Endodermal cell (in vitro differentiated cells): Measurements from ENCODE around the gene RCVRN. TPM values are rescaled to one million over a fixed set of nuclear protein-coding genes. Genes with fewer than 3 reads are reported as not detected.

ENCODE experiments used
- DNase-seq: peaks from one replicate; pipeline ENCODE4 v3.0.0-alpha.2; 2017
- H3K27ac ChIP-seq: 2 replicates; pipeline ENCODE4 v1.5.1; 2013; ENCODE audit warnings: mild to moderate bottlenecking, low read depth, low read length, moderate library complexity
- H3K27me3 ChIP-seq: 2 replicates; pipeline ENCODE4 v1.6.1; 2013; ENCODE audit warnings: mild to moderate bottlenecking, low read length, moderate library complexity; ENCODE audit not compliant: insufficient read depth, control insufficient read depth, poor library complexity, severe bottlenecking
- H3K36me3 ChIP-seq: 2 replicates; pipeline ENCODE4 v1.7.0; 2013; ENCODE audit warnings: mild to moderate bottlenecking, low read length, moderate library complexity; ENCODE audit not compliant: control insufficient read depth, insufficient read depth
- H3K4me1 ChIP-seq: one replicate; pipeline ENCODE4 v1.7.0; 2013; ENCODE audit warnings: low read length; ENCODE audit not compliant: control insufficient read depth, insufficient read depth
- H3K4me3 ChIP-seq: 2 replicates; pipeline ENCODE4 v1.5.1; 2013; ENCODE audit warnings: mild to moderate bottlenecking, low read length, moderate library complexity
- H3K9ac ChIP-seq: 2 replicates; pipeline ENCODE4 v1.6.1; 2013; ENCODE audit warnings: mild to moderate bottlenecking, low read length, moderate library complexity; ENCODE audit not compliant: poor library complexity, severe bottlenecking; ENCODE audit errors: extremely low read depth
- H3K9me3 ChIP-seq: 2 replicates; pipeline ENCODE4 v1.6.1; 2013; ENCODE audit warnings: mild to moderate bottlenecking, low read length, moderate library complexity; ENCODE audit not compliant: control insufficient read depth
- H3K27ac Mint-ChIP-seq: 2 replicates; pipeline ENCODE4 v1.8.0; 2020; ENCODE audit warnings: mixed read lengths
- H3K27me3 Mint-ChIP-seq: 2 replicates; pipeline ENCODE4 v1.8.0; 2021; ENCODE audit warnings: mild to moderate bottlenecking, mixed read lengths; ENCODE audit not compliant: insufficient read depth
- H3K36me3 Mint-ChIP-seq: 2 replicates; pipeline ENCODE4 v1.8.0; 2020; ENCODE audit warnings: low read depth, mixed read lengths
- H3K4me1 Mint-ChIP-seq: 2 replicates; pipeline ENCODE4 v1.8.0; 2020; ENCODE audit warnings: mixed read lengths
- H3K4me3 Mint-ChIP-seq: 2 replicates; pipeline ENCODE4 v1.8.0; 2020; ENCODE audit warnings: mild to moderate bottlenecking, moderate library complexity, mixed read lengths
- H3K9me3 Mint-ChIP-seq: 2 replicates; pipeline ENCODE4 v1.8.0; 2020; ENCODE audit warnings: mild to moderate bottlenecking, mixed read lengths
- CTCF ChIP-seq: fragments of 200-600 bp; sonication (generic); conservative IDR thresholded peaks from 2 replicates; pipeline ENCODE4 v1.5.0; 2021; ENCODE audit warnings: antibody characterized with exemption, mild to moderate bottlenecking
- WGBS, 2 experiments: methylation state at CpG; one replicate each; pipeline versions ENCODE4 v1.1.5 to v1.1.7; 2013; ENCODE audit warnings: missing lambda C conversion rate in 2 of 2, mixed read lengths in 1 of 2; ENCODE audit not compliant: insufficient coverage in 1 of 2, insufficient read length in 1 of 2; 5-methylcytosine and 5-hydroxymethylcytosine counted together
- total RNA-seq, 2 donors: library from RNA; stranded (reverse); fragmentation: NEBNext Ultra II Directional in 1 of 2; extraction: Animal tissue kit (Norgen Biotek cat#: 25700) in 1 of 2; gene quantifications; 2 replicates in 1 of 2; 3 replicates in 1 of 2; pipeline ENCODE4 v1.2.1, GENCODE V29; 2021

Gene RCVRN
- total RNA-seq, 2 donors from 2014 or later = not detected

- Histone ChIP-seq H3K4me1 (no peaks in the 10 kb centered on the region), H3K9me3 (no peaks in the 10 kb centered on the region), H3K36me3 (no peaks in the 10 kb centered on the region), H3K4me3 (no peak overlapping the region), H3K27ac (no peak overlapping the region), H3K9ac (no peak overlapping the region), H3K27me3 (no peaks in the 10 kb centered on the region)
- H3K27ac Mint-ChIP-seq = no peak overlapping the region
- no peaks in the 10 kb centered on the region for H3K4me1 Mint-ChIP-seq
- no peak overlapping the region for H3K4me3 Mint-ChIP-seq
- no peaks in the 10 kb centered on the region for H3K9me3 Mint-ChIP-seq
- no peak for DNase-seq
- WGBS, 2 experiments = 88 to 92% methylated on average over 7 to 13 of the region's 13 CpGs
- peaks cover 3% of the 10 kb centered on the region for H3K36me3 Mint-ChIP-seq
- no peaks in the 10 kb centered on the region for H3K27me3 Mint-ChIP-seq
- no peak for TF ChIP-seq CTCF
Measured at GRCh38 chr17:9917131-9917530, 12.1 kb upstream of the RCVRN start.

GRCh38 chr17:9916108-9916507, 11.0 kb upstream of the RCVRN start:
- H3K36me3 ChIP-seq = no peaks in the 10 kb centered on the region
- no peak for DNase-seq
- H3K9ac ChIP-seq = no peak overlapping the region
- Mint-ChIP-seq H3K27me3 (no peaks in the 10 kb centered on the region), H3K4me1 (no peaks in the 10 kb centered on the region), H3K36me3 (no peaks in the 10 kb centered on the region), H3K9me3 (no peaks in the 10 kb centered on the region), H3K4me3 (no peak overlapping the region), H3K27ac (no peak overlapping the region)
- H3K4me3 ChIP-seq = no peak overlapping the region
- no peaks in the 10 kb centered on the region for H3K9me3 ChIP-seq
- H3K27ac ChIP-seq = no peak overlapping the region
- no peaks in the 10 kb centered on the region for H3K27me3 ChIP-seq
- no peaks in the 10 kb centered on the region for H3K4me1 ChIP-seq
- TF ChIP-seq CTCF = no peak
- 91 to 100% methylated on average over 5 to 8 of the region's 8 CpGs for WGBS, 2 experiments

GRCh38 chr17:9913476-9913875, 8.4 kb upstream of the RCVRN start:
- Histone ChIP-seq H3K36me3 (no peaks in the 10 kb centered on the region), H3K27me3 (no peaks in the 10 kb centered on the region), H3K9me3 (no peaks in the 10 kb centered on the region), H3K4me3 (no peak overlapping the region), H3K4me1 (no peaks in the 10 kb centered on the region), H3K27ac (no peak overlapping the region), H3K9ac (no peak overlapping the region)
- Mint-ChIP-seq H3K27me3 (peaks cover 9% of the 10 kb centered on the region), H3K4me3 (no peak overlapping the region), H3K27ac (no peak overlapping the region), H3K36me3 (no peaks in the 10 kb centered on the region), H3K4me1 (no peaks in the 10 kb centered on the region), H3K9me3 (no peaks in the 10 kb centered on the region)
- DNase-seq = no peak
- TF ChIP-seq CTCF = no peak
- 89 to 100% methylated on average over 4 to 5 of the region's 5 CpGs for WGBS, 2 experiments
